ENCODE results near the gene ASIC4. TPM values are rescaled to one million over a fixed set of nuclear protein-coding genes. Genes with fewer than 3 reads are reported as not detected.

Gene ASIC4
- polyA plus RNA-seq, 1 experiment: 0.09 TPM

GRCh38 chr2:219566640-219567039 lies 52.4 kb downstream of the ASIC4 start:
- POLR2A ChIA-PET: no interaction called here
- no peak for DNase-seq (ENCODE audit: low read depth)
- H3K27me3 ChIP-seq (ENCODE audit: control insufficient read depth, insufficient read depth, low read length): no peaks in the 10 kb centered on the region
- CTCF ChIA-PET: interaction anchor here (1.1 kb wide), 1 partner anchor 25 kb away, joined by 3 read pairs; no protein-coding TSS in a partner anchor
- H3K36me3 ChIP-seq (ENCODE audit: control insufficient read depth, insufficient read depth, low read length): peaks cover 21% of the 10 kb centered on the region
- no peak overlapping the region for H3K4me3 ChIP-seq (ENCODE audit: low read depth, low read length)
- no peak for TF ChIP-seq CTCF (IDR thresholded peaks at IDR 0.05; ENCODE audit: insufficient read depth, low read depth, low read length)

- no peak for TF ChIP-seq CTCF (IDR thresholded peaks at IDR 0.05; ENCODE audit: insufficient read depth, low read depth, low read length)
These were observed 52.8 kb downstream of the ASIC4 start for GRCh38 chr2:219567131-219567530.

GRCh38 chr2:219567791-219568361 lies 53.6 kb downstream of the ASIC4 start:
- POLR2A ChIA-PET: no interaction called here

More at GRCh38 chr2:219567131-219567530, 52.8 kb downstream of the ASIC4 start:
- Histone ChIP-seq H3K36me3 (ENCODE audit: control insufficient read depth, insufficient read depth, low read length) (peaks cover 19% of the 10 kb centered on the region), H3K4me3 (ENCODE audit: low read depth, low read length) (no peak overlapping the region), H3K27me3 (ENCODE audit: control insufficient read depth, insufficient read depth, low read length) (no peaks in the 10 kb centered on the region)
- CTCF ChIA-PET: interaction anchor here (1.1 kb wide), 1 partner anchor 25 kb away, joined by 3 read pairs; no protein-coding TSS in a partner anchor
- POLR2A ChIA-PET: no interaction called here
- no peak for DNase-seq (ENCODE audit: low read depth)

GRCh38 chr2:219569041-219569440 lies 54.8 kb downstream of the ASIC4 start:
- Histone ChIP-seq H3K4me3 (ENCODE audit: low read depth, low read length) (no peak overlapping the region), H3K27me3 (ENCODE audit: control insufficient read depth, insufficient read depth, low read length) (no peaks in the 10 kb centered on the region), H3K36me3 (ENCODE audit: control insufficient read depth, insufficient read depth, low read length) (peaks cover 11% of the 10 kb centered on the region)
- POLR2A ChIA-PET: no interaction called here
- CTCF ChIA-PET: interaction anchor here (0.8 to 1.4 kb wide), 2 partner anchors 9 to 12 kb away, joined by 3 to 10 read pairs; no protein-coding TSS in a partner anchor
- DNase-seq (ENCODE audit: low read depth): no peak
- TF ChIP-seq CTCF (IDR thresholded peaks at IDR 0.05; ENCODE audit: insufficient read depth, low read depth, low read length): no peak

More at GRCh38 chr2:219567791-219568361, 53.6 kb downstream of the ASIC4 start:
- CTCF ChIA-PET: interaction anchor here (0.9 to 1.1 kb wide), 2 partner anchors 24 to 26 kb away, joined by 3 read pairs; partner anchors contain the start of genes CHPF and TMEM198
- no peak for TF ChIP-seq CTCF (IDR thresholded peaks at IDR 0.05; ENCODE audit: insufficient read depth, low read depth, low read length)
- peaks cover 18% of the 10 kb centered on the region for H3K36me3 ChIP-seq (ENCODE audit: control insufficient read depth, insufficient read depth, low read length)
- no peaks in the 10 kb centered on the region for H3K27me3 ChIP-seq (ENCODE audit: control insufficient read depth, insufficient read depth, low read length)
- no peak for DNase-seq (ENCODE audit: low read depth)
- no peak overlapping the region for H3K4me3 ChIP-seq (ENCODE audit: low read depth, low read length)

GRCh38 chr2:219569635-219570034 lies 55.4 kb downstream of the ASIC4 start:
- H3K36me3 ChIP-seq (ENCODE audit: control insufficient read depth, insufficient read depth, low read length): peaks cover 10% of the 10 kb centered on the region
- H3K27me3 ChIP-seq (ENCODE audit: control insufficient read depth, insufficient read depth, low read length): no peaks in the 10 kb centered on the region; the same call in 1 of the 2 replicates
- TF ChIP-seq CTCF (IDR thresholded peaks at IDR 0.05; ENCODE audit: insufficient read depth, low read depth, low read length): no peak
- peak overlapping the region; percentile 76; the same call in 1 of the 2 replicates for H3K4me3 ChIP-seq (ENCODE audit: low read depth, low read length)
- CTCF ChIA-PET: interaction anchor here (0.8 to 2.9 kb wide), 3 partner anchors 9 to 120 kb away, joined by 3 to 11 read pairs (median 10); no protein-coding TSS in a partner anchor
- POLR2A ChIA-PET: no interaction called here
- no peak for DNase-seq (ENCODE audit: low read depth)

Data from BJ (cell line).